ENCODE measurements around the gene DYNLT4. TPM values are rescaled to one million over a fixed set of nuclear protein-coding genes. Genes with fewer than 3 reads are reported as not detected.

DYNLT4 gene
- polyA plus RNA-seq, 4 donors: 0.30 TPM; not detected in 3

GRCh38 chr1:44792736-44793502, 14.2 kb downstream of the DYNLT4 start:
- DNase-seq (ENCODE audit: low read depth in 4 of 4, low spot score in 3 of 4): no peak

DNA sequence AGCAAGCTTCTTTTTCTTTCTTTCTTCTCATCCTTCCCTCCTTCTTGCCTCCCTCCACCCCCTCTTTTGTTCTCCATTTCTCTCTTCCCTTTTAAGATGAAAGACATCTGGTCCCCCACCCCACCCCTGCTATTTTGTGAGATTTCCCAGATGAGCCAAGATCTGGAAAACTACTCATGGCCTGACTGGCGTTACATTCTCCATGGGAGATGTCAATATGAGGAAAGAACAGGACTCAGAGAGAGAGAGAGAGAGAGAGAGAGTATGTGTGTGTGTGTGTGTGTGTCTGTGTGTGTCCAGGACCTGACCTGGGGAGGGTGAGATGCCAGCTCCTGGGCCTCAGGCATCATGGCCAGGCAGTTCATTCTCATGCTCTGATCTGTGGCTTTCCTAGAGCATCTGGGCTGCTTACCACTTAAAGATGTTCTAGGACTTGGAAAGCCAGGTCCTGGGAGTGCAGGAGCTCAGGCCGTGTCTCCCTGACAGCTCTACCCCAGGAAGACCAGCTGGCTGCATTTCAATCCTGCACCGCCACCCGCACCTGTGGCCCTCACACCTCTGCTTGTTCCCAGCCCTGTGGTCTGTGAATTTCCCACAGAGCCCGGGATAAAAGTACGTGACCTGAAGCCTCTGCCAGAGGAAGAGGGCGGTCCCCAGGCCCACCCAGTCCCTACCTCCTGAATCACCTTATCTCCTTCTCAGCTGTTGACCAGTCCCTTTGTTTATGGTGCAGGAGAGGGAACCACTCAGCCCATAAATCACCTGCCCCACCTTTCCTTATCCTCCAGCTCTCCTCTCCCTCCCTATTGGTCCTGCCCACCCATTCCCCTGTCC, 16.0 kb downstream of the DYNLT4 start:
- no peak for DNase-seq (ENCODE audit: low read depth in 4 of 4, low spot score in 3 of 4)

- DNase-seq (ENCODE audit: low read depth in 4 of 4, low spot score in 3 of 4): no peak
Observed at GRCh38 chr1:44788120-44788860, 18.9 kb downstream of the DYNLT4 start, which contains the start of gene BEST4. Gene BEST4, minus strand, starts transcription at chr1:44788170. Its CDS starts 465 bp downstream, at chr1:44787705.

GRCh38 chr1:44787506-44787905, 19.6 kb downstream of the DYNLT4 start:
- no peak for DNase-seq (ENCODE audit: low read depth in 4 of 4, low spot score in 3 of 4)

DNA sequence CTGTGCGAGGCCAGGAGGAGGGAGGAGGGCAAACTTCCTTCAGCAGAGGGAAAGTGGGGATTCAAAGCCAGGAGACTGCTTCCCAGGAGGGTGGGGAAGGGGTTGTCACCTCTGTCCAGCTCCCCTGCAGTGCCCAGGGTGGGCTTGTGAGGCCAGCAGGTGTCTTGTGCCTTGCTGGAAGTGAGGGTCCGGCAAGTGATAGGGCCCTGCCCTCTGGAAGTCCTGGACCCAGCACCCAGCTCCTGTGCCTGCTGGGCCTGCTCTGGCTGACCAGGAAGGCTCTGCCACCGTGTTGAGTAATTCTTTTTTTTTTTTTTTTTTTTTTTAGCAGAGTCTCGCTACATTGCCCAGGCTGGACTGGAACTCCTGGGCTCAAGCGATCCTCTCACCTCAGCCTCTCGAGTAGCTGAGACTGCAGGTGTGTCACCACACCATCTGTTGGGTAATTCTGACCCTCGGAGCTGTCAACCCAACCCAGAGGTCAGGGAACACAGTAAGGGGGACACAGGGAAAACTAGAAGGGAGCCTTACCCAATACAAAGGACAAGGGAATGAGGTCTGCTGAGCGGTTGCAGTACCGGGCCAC, 20.2 kb downstream of the DYNLT4 start:
- no peak for DNase-seq (ENCODE audit: low read depth in 4 of 4, low spot score in 3 of 4)

DNA sequence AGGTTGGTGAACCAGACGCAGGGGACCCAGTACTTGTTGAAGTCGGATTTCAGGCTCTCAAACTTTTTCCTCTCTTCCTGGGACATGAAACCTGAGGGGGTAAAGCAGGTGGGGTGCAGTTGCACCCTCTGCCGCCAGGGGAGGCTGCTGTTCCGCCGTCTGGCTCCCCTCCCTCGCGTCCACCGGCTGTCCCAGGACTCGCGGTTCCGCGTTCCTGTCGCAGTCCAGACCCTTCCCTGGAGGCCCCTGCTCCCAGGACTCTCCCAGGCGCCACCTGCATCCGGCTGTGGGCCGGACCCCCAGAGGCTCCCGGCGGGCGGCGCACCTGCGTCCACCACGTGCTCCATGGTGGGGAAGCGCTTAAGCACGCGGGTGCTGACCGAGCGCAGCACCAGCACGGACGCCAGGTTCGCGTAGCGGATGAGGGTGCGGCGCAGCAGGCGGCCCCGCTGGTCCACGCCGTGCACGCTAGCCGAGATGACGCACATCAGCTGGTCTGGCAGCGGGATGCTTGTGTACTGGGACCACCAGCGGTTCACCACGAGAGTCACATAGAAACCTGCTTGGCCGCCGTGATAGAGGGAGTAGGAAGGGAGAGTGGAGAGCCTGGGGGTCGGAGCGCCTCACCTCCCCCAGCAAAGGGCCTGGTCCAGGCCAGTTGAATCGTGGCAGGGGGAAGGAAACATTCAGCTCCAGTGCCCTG, 20.9 kb downstream of the DYNLT4 start:
- no peak for DNase-seq (ENCODE audit: low read depth in 4 of 4, low spot score in 3 of 4)

GRCh38 chr1:44785501-44786137, 21.5 kb downstream of the DYNLT4 start:
- no peak for DNase-seq (ENCODE audit: low read depth in 4 of 4, low spot score in 3 of 4)

- no peak for DNase-seq (ENCODE audit: low read depth in 4 of 4, low spot score in 3 of 4)
Observed at GRCh38 chr1:44785029-44785380, 22.1 kb downstream of the DYNLT4 start.

DNA sequence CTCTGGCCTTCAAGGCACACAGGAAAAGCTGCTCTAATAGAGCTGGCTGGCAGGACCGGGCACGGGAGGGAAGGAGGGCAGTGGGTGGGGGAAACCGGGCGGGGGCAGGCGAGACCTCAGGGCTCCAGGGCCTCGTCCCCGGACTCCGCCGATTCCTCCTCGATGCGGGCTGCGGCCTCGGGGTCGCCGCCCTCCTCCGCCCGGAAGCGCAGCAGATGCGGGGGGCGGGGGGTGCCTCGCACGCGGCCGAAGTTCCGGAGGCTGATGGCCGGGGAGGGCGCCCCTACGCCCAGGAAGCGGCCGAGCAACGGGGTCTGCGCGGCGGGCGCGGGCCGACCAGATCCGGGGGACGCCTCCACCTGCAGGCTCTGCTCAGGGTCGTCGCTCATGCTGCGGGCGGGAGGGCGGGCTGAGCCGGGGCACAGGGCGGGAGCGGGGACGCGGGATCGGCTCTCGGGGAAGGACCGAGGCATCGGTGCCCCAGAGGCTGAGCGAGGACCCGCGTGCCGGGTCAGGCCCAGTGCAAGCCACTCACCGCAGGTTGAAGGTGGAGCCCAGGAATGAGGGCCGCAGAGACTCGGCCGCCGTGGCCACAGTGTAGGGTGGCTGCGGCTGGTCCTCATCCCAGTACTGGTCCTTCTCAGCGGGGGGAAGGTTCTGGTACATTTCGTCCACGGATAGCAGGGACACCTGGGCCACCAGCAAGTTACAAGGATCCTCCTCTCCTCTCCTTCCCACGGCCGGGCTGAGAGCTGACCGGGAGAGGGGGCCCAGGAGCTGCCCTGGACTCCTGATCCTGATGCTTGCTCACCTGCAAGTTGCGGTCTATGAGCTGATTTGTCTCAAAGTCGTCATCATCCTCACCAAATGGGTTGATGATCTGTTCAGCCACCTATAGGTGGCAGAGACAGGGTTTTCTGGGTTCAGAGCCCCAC, 22.8 kb downstream of the DYNLT4 start:
- DNase-seq (ENCODE audit: low read depth in 4 of 4, low spot score in 3 of 4): no peak

DNA sequence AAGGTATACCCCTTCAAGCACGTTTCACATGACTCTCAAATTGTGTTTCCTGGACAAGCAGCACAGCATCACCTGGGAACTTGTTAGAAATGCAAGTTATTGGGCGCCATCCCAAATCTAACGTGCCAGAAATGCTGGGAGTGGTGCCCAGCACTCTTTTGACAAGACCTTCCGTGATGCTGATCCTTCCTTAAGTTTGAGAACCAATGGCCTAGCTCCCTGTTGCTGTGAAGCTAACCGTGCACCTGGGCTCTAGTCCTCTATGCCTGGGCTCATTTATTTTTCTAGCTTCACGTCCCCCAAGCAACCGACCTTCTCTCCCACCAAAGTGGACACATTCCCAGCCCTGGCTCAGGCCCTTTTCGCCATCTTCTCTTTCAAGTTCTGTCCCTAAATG, 23.5 kb downstream of the DYNLT4 start:
- no peak for DNase-seq (ENCODE audit: low read depth in 4 of 4, low spot score in 3 of 4)

DNA sequence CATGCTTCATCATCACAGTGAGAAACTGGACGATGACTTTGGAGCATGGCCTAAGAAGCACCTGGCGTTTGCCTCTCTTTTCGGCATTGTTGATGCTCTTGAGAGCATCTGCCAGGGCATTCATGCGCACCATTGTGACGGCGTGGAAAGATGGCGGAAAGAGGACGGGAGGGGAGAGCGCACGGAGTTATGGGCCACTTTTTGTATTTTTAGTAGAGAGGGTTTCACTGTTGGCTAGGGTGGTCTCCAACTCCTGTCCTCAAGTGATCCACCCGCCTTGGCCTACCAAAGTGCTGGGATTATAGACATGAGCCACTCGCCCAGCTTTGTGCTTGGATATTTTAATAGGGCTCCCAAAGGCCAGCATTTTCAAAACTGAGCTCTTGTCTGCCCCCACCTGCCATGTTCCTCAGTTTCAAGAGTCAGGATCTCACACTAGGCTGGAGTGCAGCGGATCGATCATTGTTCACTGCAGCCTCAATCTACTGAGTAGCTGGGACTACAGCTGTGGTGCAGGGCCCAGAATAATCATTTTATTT, 26.5 kb downstream of the DYNLT4 start:
- DNase-seq (ENCODE audit: low read depth in 4 of 4, low spot score in 3 of 4): no peak

DNA sequence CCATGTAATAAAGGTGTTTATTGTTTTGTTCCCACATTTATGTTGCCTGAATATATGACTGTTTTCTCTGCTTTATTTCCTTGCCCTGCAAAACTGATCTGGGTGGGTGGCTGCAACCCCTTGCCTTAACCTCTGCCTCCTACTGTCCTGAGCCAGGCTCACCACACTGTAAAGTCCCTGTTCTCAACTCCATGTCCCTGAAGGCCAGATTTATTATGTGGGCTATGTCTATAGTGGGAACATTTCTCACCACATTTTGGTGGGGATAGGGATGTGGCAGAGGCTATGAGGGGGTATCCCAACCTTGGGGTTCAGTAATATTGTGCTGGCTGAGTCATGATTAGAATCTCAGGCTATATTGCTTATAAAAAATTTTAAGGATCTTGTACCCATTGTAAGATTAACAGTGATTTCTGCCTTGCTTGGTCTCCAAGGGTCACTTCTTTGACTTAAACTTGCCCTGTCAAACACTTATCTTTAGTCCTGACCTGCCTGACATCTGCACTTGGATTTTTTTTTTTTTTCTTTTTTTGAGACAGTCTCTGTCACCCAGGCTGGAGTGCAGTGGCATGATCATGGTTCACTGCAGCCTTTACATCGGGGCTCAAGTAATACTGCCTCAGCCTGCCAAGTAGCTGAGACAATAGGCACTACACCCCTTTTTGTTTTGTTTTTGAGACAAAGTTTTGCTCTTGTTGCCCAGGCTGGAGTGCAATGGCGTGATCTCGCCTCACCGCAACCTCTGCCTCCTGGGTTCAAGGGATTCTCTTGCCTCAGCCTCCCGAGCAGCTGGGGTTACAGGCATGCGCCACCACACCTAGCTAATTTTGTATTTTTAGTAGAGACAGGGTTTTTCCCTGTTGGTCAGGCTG, 28.2 kb downstream of the DYNLT4 start:
- no peak for DNase-seq (ENCODE audit: low read depth in 4 of 4, low spot score in 3 of 4)

DNA sequence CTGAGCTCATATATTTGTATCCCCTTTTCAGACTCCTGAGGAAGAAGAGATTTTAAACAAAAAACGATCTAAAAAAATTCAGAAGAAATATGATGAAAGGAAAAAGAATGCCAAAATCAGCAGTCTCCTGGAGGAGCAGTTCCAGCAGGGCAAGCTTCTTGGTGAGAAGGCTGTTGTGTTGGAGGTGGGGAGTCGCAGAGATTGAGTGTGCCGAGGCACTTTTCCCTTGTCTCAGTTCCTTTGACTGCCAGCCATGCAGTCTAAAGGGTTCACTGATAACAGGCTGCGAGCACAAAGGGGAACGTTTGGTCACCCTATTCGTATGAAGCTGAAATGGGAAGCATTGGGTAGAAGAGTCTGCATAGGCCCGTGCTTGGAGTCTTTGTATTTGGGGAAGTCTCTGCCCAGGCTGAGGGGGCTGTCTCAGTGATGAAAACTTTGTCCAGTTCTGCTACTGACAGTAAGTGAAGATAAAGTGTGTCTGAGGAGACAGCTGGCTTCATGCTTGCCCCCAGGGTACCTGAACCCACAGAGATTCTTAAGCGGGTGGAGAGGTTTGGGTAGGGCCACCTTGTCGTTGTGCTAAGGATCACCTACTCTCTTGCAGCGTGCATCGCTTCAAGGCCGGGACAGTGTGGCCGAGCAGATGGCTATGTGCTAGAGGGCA, 29.0 kb downstream of the DYNLT4 start:
- DNase-seq (ENCODE audit: low read depth in 4 of 4, low spot score in 3 of 4): no peak

DNA sequence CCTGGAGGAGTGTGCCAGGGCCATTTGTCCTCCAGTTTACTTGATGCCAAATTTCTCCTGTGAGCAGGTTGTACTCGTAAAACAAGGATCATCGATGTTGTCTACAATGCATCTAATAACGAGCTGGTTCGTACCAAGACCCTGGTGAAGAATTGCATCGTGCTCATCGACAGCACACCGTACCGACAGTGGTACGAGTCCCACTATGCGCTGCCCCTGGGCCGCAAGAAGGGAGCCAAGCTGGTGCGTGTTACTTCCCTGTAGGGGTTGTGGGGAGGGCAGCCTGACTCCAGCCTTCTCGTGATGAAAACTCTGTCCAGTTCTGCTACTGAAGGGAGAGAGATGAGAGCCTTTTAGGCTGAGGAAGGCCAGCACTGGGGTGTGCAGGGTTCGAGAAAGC, 29.6 kb downstream of the DYNLT4 start:
- no peak for DNase-seq (ENCODE audit: low read depth in 4 of 4, low spot score in 3 of 4)

DNA sequence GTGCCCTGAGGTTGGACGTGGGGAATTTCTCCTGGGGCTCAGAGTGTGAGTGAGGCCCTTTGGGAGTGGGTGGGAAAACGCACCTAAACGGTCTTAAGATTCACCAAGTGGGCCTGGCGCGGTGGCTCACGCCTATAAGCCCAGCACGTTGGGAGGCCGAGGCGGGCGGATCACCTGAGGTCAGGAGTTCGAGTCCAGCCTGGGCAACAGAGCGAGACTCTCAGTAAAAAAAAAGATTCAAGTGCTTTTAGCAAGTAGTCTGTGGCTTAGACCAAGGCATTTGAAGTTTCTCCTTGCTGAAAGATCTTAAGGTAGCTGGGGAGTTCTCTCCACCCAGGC, 30.5 kb downstream of the DYNLT4 start:
- DNase-seq (ENCODE audit: low read depth in 4 of 4, low spot score in 3 of 4): no peak

- no peak for DNase-seq (ENCODE audit: low read depth in 4 of 4, low spot score in 3 of 4)
Observed at GRCh38 chr1:44775930-44776729, 31.0 kb downstream of the DYNLT4 start.
